ENCODE results near the gene IQSEC3.
"Not testable (repeated sequence)": the region's sequence is repeated elsewhere in the genome, so short reads cannot be mapped to it uniquely, and the experiment has no call there.

GRCh38 chr12:17370-18340 lies 48.9 kb upstream of the IQSEC3 start:
- not testable (repeated sequence) for TF ChIP-seq CTCF (conservative IDR thresholded peaks at IDR 0.05; ENCODE audit: low read length); EZH2phosphoT487 (IDR thresholded peaks at IDR 0.05; ENCODE audit: borderline replicate concordance)

Measured in Loucy (cell line).